Osteoblast (primary cell): ENCODE results near the gene KLHDC1. TPM values are rescaled to one million over a fixed set of nuclear protein-coding genes. Genes with fewer than 3 reads are reported as not detected.
"Not testable (repeated sequence)": the region's sequence is repeated elsewhere in the genome, so short reads cannot be mapped to it uniquely, and the experiment has no call there.

Experiments used
- DNase-seq: peaks from one replicate; pipeline ENCODE4 v3.0.0; 2011; ENCODE audit warnings: low spot score, mixed read lengths; ENCODE audit not compliant: insufficient read length; ENCODE audit errors: missing footprints
- H2AFZ ChIP-seq: 2 replicates; pipeline ENCODE4 v1.6.0; 2011; ENCODE audit warnings: mild to moderate bottlenecking, low read length
- H3K27ac ChIP-seq: 2 replicates; pipeline ENCODE4 v1.5.1; 2011; ENCODE audit warnings: mild to moderate bottlenecking, low read depth, low read length, moderate library complexity
- H3K27me3 ChIP-seq: 2 replicates; pipeline ENCODE4 v1.6.0; 2012; ENCODE audit warnings: mild to moderate bottlenecking, control low read depth, inconsistent platforms, low read length, moderate library complexity; ENCODE audit not compliant: insufficient read depth
- H3K36me3 ChIP-seq: 2 replicates; pipeline ENCODE4 v1.5.1; 2011; ENCODE audit warnings: mild to moderate bottlenecking, low read length, control low read depth, moderate library complexity; ENCODE audit not compliant: insufficient read depth
- H3K4me1 ChIP-seq: 2 replicates; pipeline ENCODE4 v1.5.1; 2011; ENCODE audit warnings: mild to moderate bottlenecking, low read length, control low read depth, moderate library complexity; ENCODE audit not compliant: insufficient read depth
- H3K4me2 ChIP-seq: 2 replicates; pipeline ENCODE4 v1.6.0; 2011; ENCODE audit warnings: mild to moderate bottlenecking, low read length; ENCODE audit not compliant: insufficient read depth
- H3K4me3 ChIP-seq: fragments of 200-600 bp; sonication (generic); 3 replicates; pipeline ENCODE4 v1.5.1; 2012; ENCODE audit warnings: mild to moderate bottlenecking, low read length, inconsistent platforms; ENCODE audit not compliant: insufficient read depth
- H3K79me2 ChIP-seq: 2 replicates; pipeline ENCODE4 v1.6.0; 2012; ENCODE audit warnings: mild to moderate bottlenecking, low read length, control low read depth, inconsistent platforms; ENCODE audit not compliant: insufficient read depth
- H3K9me3 ChIP-seq: 2 replicates; pipeline ENCODE4 v1.5.1; 2011; ENCODE audit warnings: low read depth, low read length, control low read depth
- H4K20me1 ChIP-seq: 2 replicates; pipeline ENCODE4 v1.6.0; 2012; ENCODE audit warnings: mild to moderate bottlenecking, low read length, control low read depth; ENCODE audit not compliant: insufficient read depth
- CTCF ChIP-seq: IDR thresholded peaks from 2 replicates; pipeline ENCODE4 v1.5.1; 2011; ENCODE audit warnings: mild to moderate bottlenecking, low read depth, low read length, moderate library complexity; ENCODE audit errors: extremely low read depth
- total RNA-seq: library from RNA; depleted of rRNA; stranded (reverse); fragments of >200 nt; gene quantifications from 2 replicates; pipeline ENCODE4 v1.2.3, GENCODE V29; 2012

Gene KLHDC1
- total RNA-seq, 1 donor = 2.9 TPM

DNA sequence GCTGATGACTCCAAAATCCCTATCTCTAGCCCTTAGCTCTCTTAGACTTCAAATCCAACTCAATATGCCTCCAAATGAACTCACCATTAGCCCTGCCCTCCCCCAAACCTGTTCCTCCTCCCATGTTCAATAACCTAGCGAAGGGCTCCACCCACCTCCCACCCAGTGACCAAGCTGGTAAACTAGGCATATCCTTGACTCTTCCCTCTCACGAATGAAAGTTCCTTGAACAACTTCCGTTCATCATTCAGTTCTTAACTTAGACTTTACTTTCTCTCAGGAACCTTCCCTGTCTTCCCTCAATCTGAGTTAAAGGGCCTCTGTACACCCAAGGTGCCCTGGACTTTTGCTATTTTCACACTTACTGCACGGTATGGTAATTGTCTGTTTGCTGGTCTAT, 1.9 kb upstream of the KLHDC1 start:
- H3K4me3 ChIP-seq = no peak overlapping the region
- no peak overlapping the region for H3K4me2 ChIP-seq
- no peak overlapping the region for H2AFZ ChIP-seq
- peaks cover 17% of the 10 kb centered on the region for H3K79me2 ChIP-seq
- no peaks in the 10 kb centered on the region for H3K9me3 ChIP-seq
- no peak overlapping the region for H3K27ac ChIP-seq
- H3K4me1 ChIP-seq = no peaks in the 10 kb centered on the region
- peak; percentile 79 for DNase-seq
- TF ChIP-seq CTCF = no peak
- H3K27me3 ChIP-seq = no peaks in the 10 kb centered on the region
- no peaks in the 10 kb centered on the region for H3K36me3 ChIP-seq
- no peaks in the 10 kb centered on the region for H4K20me1 ChIP-seq

DNA sequence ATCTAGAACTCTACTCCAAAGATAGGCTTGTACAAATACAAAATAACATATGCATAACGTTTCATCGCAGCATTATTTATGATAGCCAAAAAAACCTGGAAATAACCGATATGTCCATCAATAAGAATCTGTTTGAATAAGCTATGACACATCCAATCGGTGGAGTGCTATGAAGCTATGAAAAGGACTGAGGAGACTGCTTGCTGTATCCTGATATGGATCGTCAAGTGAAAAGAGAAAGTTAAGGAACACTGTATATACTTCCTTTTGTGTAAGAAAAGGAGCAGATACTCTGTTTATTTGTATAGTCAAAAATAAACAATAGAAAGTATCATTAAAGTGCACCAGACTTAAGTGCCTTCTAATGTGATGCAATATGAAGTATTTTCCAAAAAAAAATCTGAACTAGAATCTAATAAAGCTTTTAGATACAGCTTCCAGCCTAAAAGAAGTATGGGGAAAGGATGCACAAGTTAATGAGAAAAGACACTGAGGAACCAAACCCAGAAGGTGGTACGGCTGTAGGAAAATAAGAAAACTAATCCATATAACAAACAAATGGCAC, 645 bp upstream of the KLHDC1 start:
- DNase-seq = peak; percentile 79
- no peaks in the 10 kb centered on the region for H3K4me1 ChIP-seq
- peak overlapping the region; percentile 85 for H3K4me2 ChIP-seq

GRCh38 chr14:49693735-49694124, 810 bp downstream of the KLHDC1 start:
- H3K36me3 ChIP-seq, H4K20me1 ChIP-seq, H3K27me3 ChIP-seq, H3K79me2 ChIP-seq, H3K4me1 ChIP-seq, DNase-seq, H3K9me3 ChIP-seq: not testable (repeated sequence)
- Histone ChIP-seq H3K4me2 (peak overlapping the region; percentile 85), H3K4me3 (peak overlapping the region; percentile 91), H2AFZ (peak overlapping the region; percentile 29), H3K27ac (peak overlapping the region; percentile 61)

More for the DNA sequence above, 645 bp upstream of the KLHDC1 start:
- H4K20me1 ChIP-seq = no peaks in the 10 kb centered on the region
- TF ChIP-seq CTCF = no peak
- peak overlapping the region; percentile 91 for H3K4me3 ChIP-seq
- H3K9me3 ChIP-seq = no peaks in the 10 kb centered on the region
- H3K79me2 ChIP-seq = peaks cover 8% of the 10 kb centered on the region
- H3K27me3 ChIP-seq = no peaks in the 10 kb centered on the region
- peak overlapping the region; percentile 61 for H3K27ac ChIP-seq
- peak overlapping the region; percentile 93 for H2AFZ ChIP-seq
- H3K36me3 ChIP-seq = no peaks in the 10 kb centered on the region

DNA sequence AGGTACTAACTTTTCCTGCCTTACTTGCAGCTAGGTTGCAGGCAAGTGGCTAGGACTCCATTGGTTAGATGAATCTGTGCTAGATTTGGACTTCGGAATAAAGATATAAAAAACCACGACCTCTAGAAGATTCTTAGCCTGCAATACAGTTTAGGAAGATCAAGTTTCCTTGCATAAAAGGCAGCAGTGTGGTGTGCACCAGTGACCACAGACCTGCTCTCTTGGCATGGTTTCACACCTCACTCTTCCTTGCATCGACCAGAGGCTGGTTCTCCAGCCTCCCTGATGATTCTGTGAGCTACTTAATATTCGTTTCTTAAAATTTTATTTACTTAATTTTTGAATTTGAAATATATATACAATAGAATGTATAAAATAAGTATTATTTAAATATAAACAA, 9.8 kb downstream of the KLHDC1 start:
- Histone ChIP-seq H3K36me3 (no peaks in the 10 kb centered on the region), H3K27me3 (no peaks in the 10 kb centered on the region), H2AFZ (no peak overlapping the region), H3K4me3 (no peak overlapping the region), H3K79me2 (no peaks in the 10 kb centered on the region), H3K27ac (no peak overlapping the region), H3K4me2 (no peak overlapping the region), H3K4me1 (no peaks in the 10 kb centered on the region), H3K9me3 (no peaks in the 10 kb centered on the region), H4K20me1 (no peaks in the 10 kb centered on the region)
- DNase-seq = no peak
- no peak for TF ChIP-seq CTCF
